ENCODE results near the gene SLC25A41. TPM values are rescaled to one million over a fixed set of nuclear protein-coding genes. Genes with fewer than 3 reads are reported as not detected.

Gene SLC25A41
- total and polyA plus RNA-seq, 2 of the 8 experiments (the other 6 are each of a cell fraction or from before 2014, with no cell fraction given): 0.50 TPM; not detected in 1

DNA sequence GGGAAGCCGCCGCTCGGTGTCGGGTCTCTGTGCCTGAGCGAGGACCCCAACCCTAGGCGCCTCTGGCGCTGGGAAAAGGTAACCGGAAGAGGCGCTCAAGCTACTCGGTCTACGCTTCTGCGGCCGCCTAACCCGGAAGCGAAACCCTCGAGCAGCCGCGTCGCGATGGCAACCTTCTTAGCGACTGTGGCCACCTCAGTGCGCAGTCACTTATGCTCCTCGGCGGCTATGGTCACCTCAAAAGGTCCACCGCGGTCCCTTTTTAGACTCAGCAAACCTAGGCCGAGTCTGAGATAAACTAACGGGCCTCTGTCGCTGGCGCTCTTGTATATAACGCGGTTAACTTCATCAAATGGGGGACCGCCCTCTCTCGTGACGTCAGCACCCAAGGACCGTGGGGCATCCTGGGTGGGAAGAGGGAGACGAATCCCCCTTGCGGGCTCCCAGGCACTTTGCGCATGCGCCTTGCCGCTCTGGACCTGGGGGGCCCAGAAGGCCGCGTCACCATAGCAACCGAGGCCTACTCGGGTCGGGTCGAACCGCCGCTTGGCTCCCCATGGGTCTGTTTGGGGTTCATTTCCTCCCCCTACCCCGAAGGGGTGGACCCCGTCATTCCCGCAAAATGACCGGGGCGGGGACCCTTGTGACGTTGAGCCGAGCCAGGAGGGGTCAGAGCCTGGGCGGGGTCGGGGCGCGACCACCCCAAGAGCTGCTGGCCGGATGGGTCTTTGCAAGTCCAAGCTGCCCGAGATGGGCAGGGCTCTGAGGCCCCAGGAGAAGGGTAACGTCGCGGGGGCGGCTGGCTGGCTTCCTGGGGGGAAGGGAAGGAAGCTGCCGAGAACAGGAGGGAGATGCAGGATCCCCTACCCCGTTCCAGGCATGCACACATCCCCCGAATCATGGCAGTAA is 40.2 kb downstream of the SLC25A41 start, which contains the start of gene GTF2F1 (continued):
- TF ChIP-seq CEBPB (IDR thresholded peaks at IDR 0.05; ENCODE audit: low read depth, low read length) (no peak), ASH2L (IDR thresholded peaks at IDR 0.05; ENCODE audit: low read length) (no peak), CHD2 (IDR thresholded peaks at IDR 0.05; ENCODE audit: low read length) (peak; percentile 80), SIN3A (conservative IDR thresholded peaks at IDR 0.05 in 1 of 2, IDR thresholded peaks at IDR 0.05 in 1 of 2; ENCODE audit: low read depth in 1 of 2, low read length in 2 of 2) (peak; percentile 87 to 96), SP4 (IDR thresholded peaks at IDR 0.05; ENCODE audit: low read length) (no peak), FOSL1 (IDR thresholded peaks at IDR 0.05; ENCODE audit: insufficient read depth, low read depth, low read length) (no peak), BACH1 (IDR thresholded peaks at IDR 0.05; ENCODE audit: low read length) (0 out of 2 replicates have a peak, but pooled peaks have one; percentile 42), SP1 (IDR thresholded peaks at IDR 0.05; ENCODE audit: low read depth, low read length) (no peak), RAD21 (IDR thresholded peaks at IDR 0.05 in 1 of 2, conservative IDR thresholded peaks at IDR 0.05 in 1 of 2; ENCODE audit: low read depth in 2 of 2, low read length in 2 of 2) (peak; percentile 20 to 25; a peak in 3 of 4 replicates), SP2 (IDR thresholded peaks at IDR 0.05; ENCODE audit: low read length) (no peak), SIX5 (IDR thresholded peaks at IDR 0.05; ENCODE audit: low read depth, low read length) (no peak), CTBP2 (IDR thresholded peaks at IDR 0.05; ENCODE audit: borderline replicate concordance, insufficient read depth, insufficient read length, low read length) (peak; percentile 72), TBP (IDR thresholded peaks at IDR 0.05; ENCODE audit: low read depth, low read length) (peak; percentile 32; the same call in 1 of the 2 replicates), POU5F1 (IDR thresholded peaks at IDR 0.05; ENCODE audit: low read depth, low read length) (no peak), POLR2AphosphoS5 (IDR thresholded peaks at IDR 0.05; ENCODE audit: low read depth, low read length) (peak; percentile 60), RFX5 (IDR thresholded peaks at IDR 0.05; ENCODE audit: borderline replicate concordance, low read depth, low read length) (no peak), BCL11A (IDR thresholded peaks at IDR 0.05; ENCODE audit: low read depth in 2 of 2, low read length in 2 of 2) (no peak), CHD1 (IDR thresholded peaks at IDR 0.05; ENCODE audit: low read depth, low read length) (no peak)
- TF ChIP-seq, protein P1, sequence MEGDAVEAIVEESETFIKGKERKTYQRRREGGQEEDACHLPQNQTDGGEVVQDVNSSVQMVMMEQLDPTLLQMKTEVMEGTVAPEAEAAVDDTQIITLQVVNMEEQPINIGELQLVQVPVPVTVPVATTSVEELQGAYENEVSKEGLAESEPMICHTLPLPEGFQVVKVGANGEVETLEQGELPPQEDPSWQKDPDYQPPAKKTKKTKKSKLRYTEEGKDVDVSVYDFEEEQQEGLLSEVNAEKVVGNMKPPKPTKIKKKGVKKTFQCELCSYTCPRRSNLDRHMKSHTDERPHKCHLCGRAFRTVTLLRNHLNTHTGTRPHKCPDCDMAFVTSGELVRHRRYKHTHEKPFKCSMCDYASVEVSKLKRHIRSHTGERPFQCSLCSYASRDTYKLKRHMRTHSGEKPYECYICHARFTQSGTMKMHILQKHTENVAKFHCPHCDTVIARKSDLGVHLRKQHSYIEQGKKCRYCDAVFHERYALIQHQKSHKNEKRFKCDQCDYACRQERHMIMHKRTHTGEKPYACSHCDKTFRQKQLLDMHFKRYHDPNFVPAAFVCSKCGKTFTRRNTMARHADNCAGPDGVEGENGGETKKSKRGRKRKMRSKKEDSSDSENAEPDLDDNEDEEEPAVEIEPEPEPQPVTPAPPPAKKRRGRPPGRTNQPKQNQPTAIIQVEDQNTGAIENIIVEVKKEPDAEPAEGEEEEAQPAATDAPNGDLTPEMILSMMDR (IDR thresholded peaks at IDR 0.05; ENCODE audit: control extremely low read depth in 1 of 3, insufficient read depth in 1 of 3, low read depth in 1 of 3, low read length in 3 of 3): no peak; a peak in 1 of 4 replicates
- TF ChIP-seq, protein P2, sequence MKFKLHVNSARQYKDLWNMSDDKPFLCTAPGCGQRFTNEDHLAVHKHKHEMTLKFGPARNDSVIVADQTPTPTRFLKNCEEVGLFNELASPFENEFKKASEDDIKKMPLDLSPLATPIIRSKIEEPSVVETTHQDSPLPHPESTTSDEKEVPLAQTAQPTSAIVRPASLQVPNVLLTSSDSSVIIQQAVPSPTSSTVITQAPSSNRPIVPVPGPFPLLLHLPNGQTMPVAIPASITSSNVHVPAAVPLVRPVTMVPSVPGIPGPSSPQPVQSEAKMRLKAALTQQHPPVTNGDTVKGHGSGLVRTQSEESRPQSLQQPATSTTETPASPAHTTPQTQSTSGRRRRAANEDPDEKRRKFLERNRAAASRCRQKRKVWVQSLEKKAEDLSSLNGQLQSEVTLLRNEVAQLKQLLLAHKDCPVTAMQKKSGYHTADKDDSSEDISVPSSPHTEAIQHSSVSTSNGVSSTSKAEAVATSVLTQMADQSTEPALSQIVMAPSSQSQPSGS (IDR thresholded peaks at IDR 0.05; ENCODE audit: low read length): no peak

Measured in H1 (cell line).